Sigmoid colon (tissue), 7 donors: ENCODE data around the gene ERBB3. TPM values are rescaled to one million over a fixed set of nuclear protein-coding genes. Genes with fewer than 3 reads are reported as not detected.

Experiments used
- DNase-seq: peaks from one replicate; pipeline ENCODE4 v3.0.0-alpha.2; 2019
- H3K27ac ChIP-seq, 4 donors: fragments of 200-600 bp; sonication (generic); one replicate each; pipeline ENCODE4 v1.5.1; 2016 to 2019; ENCODE audit warnings: mild to moderate bottlenecking in 1 of 4
- H3K27me3 ChIP-seq, 3 donors: fragments of 200-600 bp; sonication (generic); one replicate each; pipeline ENCODE4 v1.5.1; 2019; ENCODE audit warnings: mild to moderate bottlenecking in 1 of 3
- H3K36me3 ChIP-seq, 4 donors: fragments of 200-600 bp; sonication (generic); one replicate each; pipeline ENCODE4 v1.5.1; 2016 to 2019
- H3K4me1 ChIP-seq, 4 donors: fragments of 200-600 bp; sonication (generic); one replicate each; pipeline ENCODE4 v1.5.1; 2017 to 2019
- H3K4me3 ChIP-seq, 4 donors: fragments of 200-600 bp; sonication (generic); one replicate each; pipeline ENCODE4 v1.5.1; 2017 to 2019; ENCODE audit warnings: mild to moderate bottlenecking in 2 of 4, moderate library complexity in 1 of 4
- H3K9me3 ChIP-seq, 4 donors: fragments of 200-600 bp in 3 of 4; sonication (generic) in 3 of 4; one replicate each; pipeline versions ENCODE4 v1.5.1 to v1.6.1; 2013 to 2019
- EP300 ChIP-seq, 4 donors: sonication (generic); formaldehyde crosslinking; IDR thresholded peaks; one replicate each; pipeline ENCODE4 v1.6.1; 2017; ENCODE audit warnings: antibody characterized with exemption in 4 of 4
- POLR2A ChIP-seq, 2 donors: fragments of 450-650 bp; IDR thresholded peaks; one replicate each; pipeline ENCODE4 v1.6.1; 2016; ENCODE audit warnings: antibody characterized with exemption in 2 of 2, mild to moderate bottlenecking in 2 of 2, moderate library complexity in 2 of 2
- POLR2AphosphoS5 ChIP-seq, 4 donors: sonication (generic); formaldehyde crosslinking; IDR thresholded peaks; one replicate each; pipeline ENCODE4 v1.6.1; 2017; ENCODE audit warnings: antibody characterized with exemption in 4 of 4
- WGBS, 2 donors: extraction: QIAGEN DNeasy Blood & Tissue Kit; methylation state at CpG; one replicate each; pipeline ENCODE4 v1.1.7; 2013; 5-methylcytosine and 5-hydroxymethylcytosine counted together
- intact Hi-C: fragments of 100-400 bp; cut with DNase I; formaldehyde crosslinking; loops from one replicate; pipeline ENCODE4 v1.15.1; 2023
- polyA plus RNA-seq, 3 donors: library from polyadenylated mRNA; stranded (reverse); fragments of 200-250 nt; gene quantifications; one replicate each; pipeline ENCODE4 v1.2.3, GENCODE V29; 2013
- total RNA-seq, 4 donors: library from RNA; depleted of rRNA; stranded (reverse); fragments of >200 nt; gene quantifications; one replicate each; pipeline ENCODE4 v1.1.0, GENCODE V29; 2016
- TF ChIP-seq, protein P1 (sequence below), 4 experiments: fragments of 450-650 bp in 3 of 4; fragments of 200-600 bp in 1 of 4; IDR thresholded peaks; one replicate each; pipeline ENCODE4 v1.5.1; 2016 to 2019; ENCODE audit warnings: antibody characterized with exemption in 4 of 4, mild to moderate bottlenecking in 3 of 4, moderate library complexity in 2 of 4
- donor health status: healthy with polysubstance abuse.
- donor health status: Bipolar disorder and iron deficiency.
- donor health status: healthy.

Gene ERBB3
- total and polyA plus RNA-seq, 7 donors, result 10.2 to 69.8 (median 21.4) TPM

DNA sequence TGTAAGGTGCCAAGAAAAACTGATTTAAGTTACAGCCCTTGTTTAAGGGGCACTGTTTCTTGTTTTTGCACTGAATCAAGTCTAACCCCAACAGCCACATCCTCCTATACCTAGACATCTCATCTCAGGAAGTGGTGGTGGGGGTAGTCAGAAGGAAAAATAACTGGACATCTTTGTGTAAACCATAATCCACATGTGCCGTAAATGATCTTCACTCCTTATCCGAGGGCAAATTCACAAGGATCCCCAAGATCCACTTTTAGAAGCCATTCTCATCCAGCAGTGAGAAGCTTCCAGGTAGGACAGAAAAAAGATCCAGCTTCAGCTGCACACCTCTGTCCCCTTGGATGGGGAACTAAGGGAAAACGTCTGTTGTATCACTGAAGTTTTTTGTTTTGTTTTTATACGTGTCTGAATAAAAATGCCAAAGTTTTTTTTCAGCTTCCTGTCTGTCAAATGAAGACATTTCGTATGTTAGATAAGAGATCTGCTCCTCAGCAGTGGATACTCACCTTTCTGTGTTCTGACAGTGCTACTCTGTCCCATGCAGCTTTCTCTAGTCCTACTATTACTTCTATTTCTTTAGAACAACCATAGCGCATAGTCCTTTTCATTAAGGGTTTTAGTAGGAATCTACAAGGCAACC lies 23.2 kb downstream of the ERBB3 start:
- WGBS, 2 donors, result 30 to 40% methylated on average over 6 of the region's 6 CpGs
- Histone ChIP-seq H3K27ac (peak overlapping the region; percentile 84 to 93 (median 86)), H3K36me3 (peaks cover 8 to 17% (median 12%) of the 10 kb centered on the region in 4 donors), H3K4me1 (peaks cover 0 to 27% (median 21%) of the 10 kb centered on the region in 4 donors), H3K4me3 (peak overlapping the region; percentile 67 to 91 (median 78)), H3K9me3 (no peaks in the 10 kb centered on the region), H3K27me3 (no peaks in the 10 kb centered on the region)
- no peak for DNase-seq
- TF ChIP-seq POLR2AphosphoS5 (IDR thresholded peaks at IDR 0.05), result no peak
- no peak for TF ChIP-seq POLR2A (IDR thresholded peaks at IDR 0.05)
- TF ChIP-seq, protein P1, sequence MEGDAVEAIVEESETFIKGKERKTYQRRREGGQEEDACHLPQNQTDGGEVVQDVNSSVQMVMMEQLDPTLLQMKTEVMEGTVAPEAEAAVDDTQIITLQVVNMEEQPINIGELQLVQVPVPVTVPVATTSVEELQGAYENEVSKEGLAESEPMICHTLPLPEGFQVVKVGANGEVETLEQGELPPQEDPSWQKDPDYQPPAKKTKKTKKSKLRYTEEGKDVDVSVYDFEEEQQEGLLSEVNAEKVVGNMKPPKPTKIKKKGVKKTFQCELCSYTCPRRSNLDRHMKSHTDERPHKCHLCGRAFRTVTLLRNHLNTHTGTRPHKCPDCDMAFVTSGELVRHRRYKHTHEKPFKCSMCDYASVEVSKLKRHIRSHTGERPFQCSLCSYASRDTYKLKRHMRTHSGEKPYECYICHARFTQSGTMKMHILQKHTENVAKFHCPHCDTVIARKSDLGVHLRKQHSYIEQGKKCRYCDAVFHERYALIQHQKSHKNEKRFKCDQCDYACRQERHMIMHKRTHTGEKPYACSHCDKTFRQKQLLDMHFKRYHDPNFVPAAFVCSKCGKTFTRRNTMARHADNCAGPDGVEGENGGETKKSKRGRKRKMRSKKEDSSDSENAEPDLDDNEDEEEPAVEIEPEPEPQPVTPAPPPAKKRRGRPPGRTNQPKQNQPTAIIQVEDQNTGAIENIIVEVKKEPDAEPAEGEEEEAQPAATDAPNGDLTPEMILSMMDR (IDR thresholded peaks at IDR 0.05), result no peak
- intact Hi-C loops, result loop anchor here (5.0 kb wide), 1 partner anchor 106 kb away; the partner anchor contains the start of gene SUOX

DNA sequence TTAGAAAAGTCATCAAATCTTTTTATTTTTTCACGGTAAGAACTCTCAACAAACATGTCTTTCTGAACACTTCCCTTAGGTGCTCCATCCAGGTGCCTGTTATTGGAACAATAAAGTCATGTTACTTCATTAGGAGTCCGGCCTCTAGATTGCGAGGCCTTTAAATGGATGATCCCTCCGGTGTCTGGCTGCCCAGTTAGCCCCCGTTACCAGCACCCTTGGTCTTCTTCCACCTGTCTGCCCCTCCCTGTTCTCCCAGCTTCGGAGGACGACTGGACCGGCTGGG lies 23.8 kb downstream of the ERBB3 start:
- Histone ChIP-seq H3K36me3 (peaks cover 9 to 23% (median 17%) of the 10 kb centered on the region in 4 donors), H3K4me1 (peaks cover 0 to 27% (median 21%) of the 10 kb centered on the region in 4 donors), H3K4me3 (peak overlapping the region; percentile 67 to 91 (median 78)), H3K27ac (peak overlapping the region; percentile 84 to 93 (median 86)), H3K9me3 (no peaks in the 10 kb centered on the region), H3K27me3 (no peaks in the 10 kb centered on the region)
- WGBS, 2 donors, result 1 to 2% methylated on average over 8 of the region's 8 CpGs
- DNase-seq, result no peak
- TF ChIP-seq, protein P1 (IDR thresholded peaks at IDR 0.05), result no peak
- TF ChIP-seq POLR2A (IDR thresholded peaks at IDR 0.05) (no peak), EP300 (IDR thresholded peaks at IDR 0.05) (no peak), POLR2AphosphoS5 (IDR thresholded peaks at IDR 0.05) (no peak)
- intact Hi-C loops, result loop anchor here (1.0 to 5.0 kb wide), 3 partner anchors 24 to 106 kb away; partner anchors contain the start of gene SUOX

DNA sequence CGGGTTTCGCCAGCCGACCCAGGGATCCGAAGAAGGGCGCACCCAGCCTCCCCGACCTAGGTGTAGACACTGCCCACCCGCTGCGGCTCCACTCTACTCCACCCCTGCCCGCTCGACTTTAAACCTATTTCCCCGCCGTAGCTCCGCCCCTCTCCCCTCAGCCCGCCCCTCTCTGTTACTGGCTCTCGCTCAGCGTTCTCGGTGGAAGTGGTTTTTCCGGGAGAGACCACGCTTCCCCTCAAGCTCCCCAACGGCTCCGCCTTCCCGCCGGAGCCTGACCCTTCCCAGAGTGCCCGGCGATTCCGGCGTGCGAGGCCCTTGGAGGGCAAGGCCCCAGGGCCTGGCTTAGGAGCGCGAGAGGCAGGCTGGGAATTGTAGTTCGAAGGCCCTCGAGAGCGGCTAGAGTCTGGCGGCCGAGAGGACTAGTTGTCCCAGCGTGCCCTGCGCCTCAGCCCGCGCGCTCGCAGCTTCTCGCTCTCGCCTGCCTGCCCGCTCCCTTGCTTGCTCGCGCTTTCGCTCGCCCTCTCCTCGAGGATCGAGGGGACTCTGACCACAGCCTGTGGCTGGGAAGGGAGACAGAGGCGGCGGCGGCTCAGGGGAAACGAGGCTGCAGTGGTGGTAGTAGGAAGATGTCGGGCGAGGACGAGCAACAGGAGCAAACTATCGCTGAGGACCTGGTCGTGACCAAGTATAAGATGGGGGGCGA lies 24.3 kb downstream of the ERBB3 start, which contains the start of gene PA2G4:
TSS of gene PA2G4 (plus strand) at position 451 of the 706 bp plus-strand sequence. CDS start at position 630, 179 bp downstream.
- H3K4me1 ChIP-seq, result peaks cover 0 to 27% (median 21%) of the 10 kb centered on the region in 4 donors
- intact Hi-C loops, result loop anchor here (1.0 to 5.0 kb wide), 3 partner anchors 25 to 107 kb away; partner anchors contain the start of gene SUOX

DNA sequence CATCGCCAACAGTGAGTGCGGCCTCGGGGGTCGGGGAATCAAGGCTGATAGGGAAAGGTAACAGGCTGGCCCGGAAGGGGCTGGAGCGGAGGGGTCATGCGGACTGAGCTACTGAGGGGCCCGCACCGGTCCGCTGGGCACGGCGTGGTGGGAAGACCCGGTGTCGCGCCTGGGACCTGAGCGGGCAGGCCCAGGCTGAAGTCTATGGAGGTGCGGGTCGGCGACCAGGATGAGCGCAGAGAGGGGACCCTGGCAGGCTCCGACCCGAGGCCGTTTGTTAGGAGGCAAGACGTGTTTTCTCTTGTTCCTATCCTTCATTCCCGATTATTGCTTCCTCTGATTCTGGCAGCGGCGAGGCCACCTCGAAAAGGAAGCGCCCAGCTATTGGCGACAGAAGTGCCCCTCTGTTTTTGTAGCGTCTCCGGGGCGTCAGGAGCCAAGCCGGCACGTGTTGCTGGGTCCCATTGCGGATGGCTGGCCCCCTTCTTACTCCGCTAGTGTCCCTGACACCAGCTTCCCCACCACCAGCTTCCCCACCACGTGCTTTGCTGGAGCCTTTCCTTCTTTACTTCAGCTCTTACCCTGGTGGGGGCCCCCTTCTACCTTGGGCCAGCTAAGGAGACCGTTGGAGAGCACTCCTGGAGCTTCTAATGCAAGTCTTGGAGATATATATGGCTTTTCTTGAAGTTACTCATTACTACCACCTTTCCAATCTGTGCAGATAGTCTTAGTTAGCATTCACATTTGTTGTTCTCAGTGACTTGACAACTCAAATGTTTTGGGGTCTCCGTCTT lies 25.0 kb downstream of the ERBB3 start:
- H3K4me1 ChIP-seq, result peaks cover 0 to 27% (median 21%) of the 10 kb centered on the region in 4 donors
- no peak for TF ChIP-seq POLR2A (IDR thresholded peaks at IDR 0.05)
- 0 to 1% methylated on average over 40 of the region's 40 CpGs for WGBS, 2 donors
- H3K36me3 ChIP-seq, result peaks cover 22 to 35% (median 25%) of the 10 kb centered on the region in 4 donors
- no peaks in the 10 kb centered on the region for H3K27me3 ChIP-seq
- peak overlapping the region; percentile 67 to 91 (median 78) for H3K4me3 ChIP-seq
- peak overlapping the region; percentile 84 to 93 (median 86) for H3K27ac ChIP-seq
- intact Hi-C loops, result loop anchor here (1.0 to 5.0 kb wide), 3 partner anchors 26 to 108 kb away; partner anchors contain the start of gene SUOX
- H3K9me3 ChIP-seq, result no peaks in the 10 kb centered on the region
- no peak for DNase-seq

More for the DNA sequence above, 24.3 kb downstream of the ERBB3 start, which contains the start of gene PA2G4:
- TF ChIP-seq, protein P1 (IDR thresholded peaks at IDR 0.05), result no peak
- peak in 1 of 4 donors; percentile 25 for TF ChIP-seq EP300 (IDR thresholded peaks at IDR 0.05)
- peak; percentile 69 to 91 (median 83) for TF ChIP-seq POLR2AphosphoS5 (IDR thresholded peaks at IDR 0.05)
- peak; percentile 70 to 87 for TF ChIP-seq POLR2A (IDR thresholded peaks at IDR 0.05)
- peak within 1 kb of the TSS; percentile 84 to 93 (median 86) for H3K27ac ChIP-seq
- DNase-seq, result peak; percentile 99
- H3K9me3 ChIP-seq, result no peaks in the 10 kb centered on the region
- H3K36me3 ChIP-seq, result peaks cover 14 to 28% (median 20%) of the 10 kb centered on the region in 4 donors
- 0% methylated on average over 60 of the region's 60 CpGs for WGBS, 2 donors
- H3K4me3 ChIP-seq, result peak within 1 kb of the TSS; percentile 67 to 91 (median 78)
- H3K27me3 ChIP-seq, result no peaks in the 10 kb centered on the region
